Fibroblast of lung (primary cell): ENCODE data around the gene SLC7A5. TPM values are rescaled to one million over a fixed set of nuclear protein-coding genes. Genes with fewer than 3 reads are reported as not detected.
A peak's percentile ranks its signal among the peaks of the same experiment; 100 is the strongest.
"Not testable (repeated sequence)": the region's sequence is repeated elsewhere in the genome, so short reads cannot be mapped to it uniquely, and the experiment has no call there.

Experiments
- DNase-seq, 2 donors: peaks; one replicate each; pipeline versions ENCODE4 v3.0.0 to v3.0.0-alpha.2; 2010; ENCODE audit warnings: low read depth in 2 of 2
- H2AFZ ChIP-seq: 2 replicates; pipeline ENCODE4 v1.5.1; 2012; ENCODE audit warnings: low read length, control low read depth, inconsistent platforms
- H3K27ac ChIP-seq: 2 replicates; pipeline ENCODE4 v1.5.1; 2011; ENCODE audit warnings: low read length, control low read depth; ENCODE audit not compliant: insufficient read depth
- H3K27me3 ChIP-seq: 2 replicates; pipeline ENCODE4 v1.5.1; 2011; ENCODE audit warnings: mild to moderate bottlenecking, low read length; ENCODE audit not compliant: control insufficient read depth, insufficient read depth
- H3K36me3 ChIP-seq: 2 replicates; pipeline ENCODE4 v1.5.1; 2011; ENCODE audit warnings: low read length; ENCODE audit not compliant: control insufficient read depth, insufficient read depth
- H3K4me1 ChIP-seq: 2 replicates; pipeline ENCODE4 v1.5.1; 2011; ENCODE audit warnings: low read length; ENCODE audit not compliant: control insufficient read depth, insufficient read depth; ENCODE audit errors: extremely low read depth
- H3K4me2 ChIP-seq: 2 replicates; pipeline ENCODE4 v1.5.1; 2011; ENCODE audit warnings: low read length, control low read depth; ENCODE audit not compliant: insufficient read depth; ENCODE audit errors: extremely low read depth
- H3K4me3 ChIP-seq, 4 experiments: fragments of 200-600 bp in 1 of 4; sonication (generic) in 1 of 4; replicated peaks in 1 of 4; 2 replicates each; pipeline ENCODE4 v1.5.1; 2011 to 2016; ENCODE audit warnings: low read length in 4 of 4, low read depth in 3 of 4, mild to moderate bottlenecking in 3 of 4, control low read depth in 2 of 4, inconsistent platforms in 1 of 4, mixed read lengths in 1 of 4; ENCODE audit not compliant: insufficient read depth in 1 of 4; ENCODE audit errors: control extremely low read depth in 1 of 4
- H3K79me2 ChIP-seq: 2 replicates; pipeline ENCODE4 v1.5.1; 2012; ENCODE audit warnings: mild to moderate bottlenecking, low read length, inconsistent platforms; ENCODE audit not compliant: control insufficient read depth, insufficient read depth
- H3K9ac ChIP-seq: 2 replicates; pipeline ENCODE4 v1.5.1; 2011; ENCODE audit warnings: mild to moderate bottlenecking, low read length, control low read depth; ENCODE audit not compliant: insufficient read depth
- H3K9me3 ChIP-seq: 2 replicates; pipeline ENCODE4 v1.5.1; 2012; ENCODE audit warnings: low read depth, low read length; ENCODE audit not compliant: control insufficient read depth, insufficient read depth
- H4K20me1 ChIP-seq: 2 replicates; pipeline ENCODE4 v1.5.1; 2011; ENCODE audit warnings: low read length; ENCODE audit not compliant: control insufficient read depth, insufficient read depth; ENCODE audit errors: extremely low read depth
- CTCF ChIP-seq, 2 donors: IDR thresholded peaks in 1 of 2; conservative IDR thresholded peaks in 1 of 2; 1 replicate in 1 of 2; 2 replicates in 1 of 2; pipeline ENCODE4 v1.5.1; 2011 to 2012; ENCODE audit warnings: low read length in 2 of 2, control low read depth in 1 of 2, inconsistent platforms in 1 of 2, low read depth in 1 of 2, mild to moderate bottlenecking in 1 of 2
- EZH2 ChIP-seq: IDR thresholded peaks from 2 replicates; pipeline ENCODE4 v1.5.1; 2012; ENCODE audit warnings: low read length, control low read depth, mild to moderate bottlenecking; ENCODE audit errors: missing control alignments
- polyA plus RNA-seq, 2 donors: library from polyadenylated mRNA; depleted of rRNA in 1 of 2; stranded (reverse) in 1 of 2; unstranded in 1 of 2; fragments of >200 nt; gene quantifications; 2 replicates each; pipeline ENCODE4 v1.2.1, GENCODE V29; 2011 to 2012; ENCODE audit warnings: missing spikeins in 1 of 2
- total RNA-seq: library from RNA; depleted of rRNA; stranded (reverse); fragments of >200 nt; gene quantifications from 2 replicates; pipeline ENCODE4 v1.2.1, GENCODE V29; 2014

The SLC7A5 gene
- total and polyA plus RNA-seq, 2 donors (not counting 1 experiment from before 2014, with no cell fraction given), result 5.2 to 38.3 TPM

- Histone ChIP-seq H3K27ac (no peak overlapping the region), H3K4me1 (no peaks in the 10 kb centered on the region), H4K20me1 (no peaks in the 10 kb centered on the region), H3K9ac (no peak overlapping the region), H3K27me3 (peaks cover 9% of the 10 kb centered on the region), H3K79me2 (no peaks in the 10 kb centered on the region), H3K9me3 (no peaks in the 10 kb centered on the region), H3K4me2 (no peak overlapping the region), H2AFZ (no peak overlapping the region), H3K36me3 (no peaks in the 10 kb centered on the region), H3K4me3 (no peak overlapping the region)
- TF ChIP-seq EZH2 (no peak), CTCF (conservative IDR thresholded peaks at IDR 0.05 in 1 of 2, IDR thresholded peaks at IDR 0.05 in 1 of 2; ENCODE audit: low read depth in 1 of 2, low read length in 2 of 2) (no peak)
- no peak for DNase-seq
These were observed 52.7 kb downstream of the SLC7A5 start for GRCh38 chr16:87816507-87817100.

- no peak for DNase-seq
- Histone ChIP-seq H3K4me1 (no peaks in the 10 kb centered on the region), H3K27ac (no peak overlapping the region), H2AFZ (no peak overlapping the region), H3K36me3 (no peaks in the 10 kb centered on the region), H3K4me3 (no peak overlapping the region), H3K9me3 (no peaks in the 10 kb centered on the region), H3K4me2 (no peak overlapping the region), H4K20me1 (no peaks in the 10 kb centered on the region), H3K27me3 (peaks cover 9% of the 10 kb centered on the region), H3K79me2 (no peaks in the 10 kb centered on the region), H3K9ac (no peak overlapping the region)
- TF ChIP-seq EZH2, result no peak
- peak in 1 of 2 donors; percentile 17 for TF ChIP-seq CTCF (conservative IDR thresholded peaks at IDR 0.05 in 1 of 2, IDR thresholded peaks at IDR 0.05 in 1 of 2; ENCODE audit: low read depth in 1 of 2, low read length in 2 of 2)
These were observed 53.7 kb downstream of the SLC7A5 start for GRCh38 chr16:87815567-87815966.

GRCh38 chr16:87812200-87812656, 57.1 kb downstream of the SLC7A5 start:
- no peak overlapping the region for H2AFZ ChIP-seq
- TF ChIP-seq CTCF (conservative IDR thresholded peaks at IDR 0.05 in 1 of 2, IDR thresholded peaks at IDR 0.05 in 1 of 2; ENCODE audit: low read depth in 1 of 2, low read length in 2 of 2) (no peak), EZH2 (no peak)
- peaks cover 5% of the 10 kb centered on the region for H3K27me3 ChIP-seq
- no peak overlapping the region for H3K27ac ChIP-seq
- no peak overlapping the region for H3K9ac ChIP-seq
- H3K79me2 ChIP-seq, result no peaks in the 10 kb centered on the region
- no peaks in the 10 kb centered on the region for H3K36me3 ChIP-seq
- H3K4me1 ChIP-seq, result peaks cover 3% of the 10 kb centered on the region
- no peak overlapping the region for H3K4me3 ChIP-seq
- H3K9me3 ChIP-seq, result no peaks in the 10 kb centered on the region
- H3K4me2 ChIP-seq, result no peak overlapping the region
- DNase-seq, result no peak
- H4K20me1 ChIP-seq, result no peaks in the 10 kb centered on the region

GRCh38 chr16:87811454-87811853, 57.9 kb downstream of the SLC7A5 start:
- H3K4me2 ChIP-seq, H3K4me1 ChIP-seq, H3K27ac ChIP-seq: not testable (repeated sequence)

More at GRCh38 chr16:87811454-87811853, 57.9 kb downstream of the SLC7A5 start:
- not testable (repeated sequence) for H3K27me3 ChIP-seq, H2AFZ ChIP-seq, DNase-seq, H3K36me3 ChIP-seq, H3K4me3 ChIP-seq, H3K79me2 ChIP-seq, H3K9me3 ChIP-seq, H4K20me1 ChIP-seq, H3K9ac ChIP-seq
